GM18507 (cell line): ENCODE results near the gene PAFAH1B2.
"Not testable (repeated sequence)": the region's sequence is repeated elsewhere in the genome, so short reads cannot be mapped to it uniquely, and the experiment has no call there.

Experiments used
- DNase-seq: peaks from one replicate; pipeline ENCODE4 v3.0.0; 2011; ENCODE audit warnings: low read depth; ENCODE audit not compliant: insufficient read length; ENCODE audit errors: extremely low spot score
- FAIRE-seq: peaks from 2 replicates; lab custom pipeline; 2011; peaks lifted over from hg19 to GRCh38; lab: Jason Lieb, UNC

The PAFAH1B2 gene

DNA sequence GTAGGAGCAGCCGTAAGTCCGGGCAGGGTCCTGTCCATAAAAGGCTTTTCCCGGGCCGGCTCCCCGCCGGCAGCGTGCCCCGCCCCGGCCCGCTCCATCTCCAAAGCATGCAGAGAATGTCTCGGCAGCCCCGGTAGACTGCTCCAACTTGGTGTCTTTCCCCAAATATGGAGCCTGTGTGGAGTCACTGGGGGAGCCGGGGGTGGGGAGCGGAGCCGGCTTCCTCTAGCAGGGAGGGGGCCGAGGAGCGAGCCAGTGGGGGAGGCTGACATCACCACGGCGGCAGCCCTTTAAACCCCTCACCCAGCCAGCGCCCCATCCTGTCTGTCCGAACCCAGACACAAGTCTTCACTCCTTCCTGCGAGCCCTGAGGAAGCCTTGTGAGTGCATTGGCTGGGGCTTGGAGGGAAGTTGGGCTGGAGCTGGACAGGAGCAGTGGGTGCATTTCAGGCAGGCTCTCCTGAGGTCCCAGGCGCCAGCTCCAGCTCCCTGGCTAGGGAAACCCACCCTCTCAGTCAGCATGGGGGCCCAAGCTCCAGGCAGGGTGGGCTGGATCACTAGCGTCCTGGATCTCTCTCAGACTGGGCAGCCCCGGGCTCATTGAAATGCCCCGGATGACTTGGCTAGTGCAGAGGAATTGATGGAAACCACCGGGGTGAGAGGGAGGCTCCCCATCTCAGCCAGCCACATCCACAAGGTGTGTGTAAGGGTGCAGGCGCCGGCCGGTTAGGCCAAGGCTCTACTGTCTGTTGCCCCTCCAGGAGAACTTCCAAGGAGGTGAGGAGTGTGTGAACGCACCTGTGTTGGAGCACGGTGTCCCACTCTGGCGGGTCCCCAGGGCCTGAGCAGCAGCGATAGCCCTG lies 55.2 kb downstream of the PAFAH1B2 start, which contains the start of gene TAGLN:
TAGLN (plus strand) TSS at position 318 of the 863 bp plus-strand sequence. CDS start 3,644 bp downstream, outside the sequence.
- DNase-seq: no peak

DNA sequence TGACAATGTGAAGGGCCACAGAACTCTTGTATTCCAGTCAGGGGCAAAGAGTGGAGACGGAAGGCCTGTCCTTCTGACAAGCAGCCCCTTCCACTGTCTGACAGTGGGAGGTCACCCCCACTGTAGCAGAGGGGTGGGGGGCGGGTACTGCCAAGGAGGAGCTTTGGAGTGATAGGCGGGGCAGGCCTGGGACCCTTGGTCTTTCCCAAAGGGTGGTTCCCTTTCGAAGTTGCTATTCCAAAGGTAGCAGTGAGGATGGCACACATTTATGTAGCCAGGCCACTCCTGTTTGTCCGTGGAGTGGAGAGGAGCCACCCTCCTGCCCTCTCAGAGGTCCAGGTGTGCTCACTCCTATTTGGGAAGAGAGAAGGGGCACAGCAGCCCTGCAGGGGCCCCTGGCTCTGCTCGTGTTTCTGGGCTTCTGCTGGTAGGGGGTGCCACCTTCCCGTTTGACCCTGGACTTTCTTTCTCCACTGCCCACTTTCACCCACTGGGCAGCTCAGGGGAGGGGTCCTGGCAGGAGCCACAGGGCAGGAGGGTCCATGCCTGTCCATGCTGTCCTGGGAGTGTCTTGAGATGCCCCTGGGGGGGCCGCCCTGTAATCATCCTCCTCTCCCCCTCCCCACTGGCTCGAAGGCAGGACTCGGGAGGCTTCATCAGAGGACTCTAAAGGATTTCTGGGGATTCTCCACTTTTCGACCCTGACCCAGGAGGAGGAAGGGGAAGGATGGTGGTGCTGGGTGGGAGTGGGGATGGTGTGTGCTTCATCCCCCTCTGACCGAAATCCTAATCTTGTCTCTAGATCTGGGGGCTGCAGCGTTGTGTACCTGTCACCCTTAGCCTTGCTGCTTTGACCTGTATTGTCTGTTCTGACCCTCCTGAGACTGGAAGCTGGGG lies 56.1 kb downstream of the PAFAH1B2 start:
- DNase-seq: no peak
- no peak for FAIRE-seq

More for the DNA sequence above, 55.2 kb downstream of the PAFAH1B2 start, which contains the start of gene TAGLN:
- FAIRE-seq: no peak

DNA sequence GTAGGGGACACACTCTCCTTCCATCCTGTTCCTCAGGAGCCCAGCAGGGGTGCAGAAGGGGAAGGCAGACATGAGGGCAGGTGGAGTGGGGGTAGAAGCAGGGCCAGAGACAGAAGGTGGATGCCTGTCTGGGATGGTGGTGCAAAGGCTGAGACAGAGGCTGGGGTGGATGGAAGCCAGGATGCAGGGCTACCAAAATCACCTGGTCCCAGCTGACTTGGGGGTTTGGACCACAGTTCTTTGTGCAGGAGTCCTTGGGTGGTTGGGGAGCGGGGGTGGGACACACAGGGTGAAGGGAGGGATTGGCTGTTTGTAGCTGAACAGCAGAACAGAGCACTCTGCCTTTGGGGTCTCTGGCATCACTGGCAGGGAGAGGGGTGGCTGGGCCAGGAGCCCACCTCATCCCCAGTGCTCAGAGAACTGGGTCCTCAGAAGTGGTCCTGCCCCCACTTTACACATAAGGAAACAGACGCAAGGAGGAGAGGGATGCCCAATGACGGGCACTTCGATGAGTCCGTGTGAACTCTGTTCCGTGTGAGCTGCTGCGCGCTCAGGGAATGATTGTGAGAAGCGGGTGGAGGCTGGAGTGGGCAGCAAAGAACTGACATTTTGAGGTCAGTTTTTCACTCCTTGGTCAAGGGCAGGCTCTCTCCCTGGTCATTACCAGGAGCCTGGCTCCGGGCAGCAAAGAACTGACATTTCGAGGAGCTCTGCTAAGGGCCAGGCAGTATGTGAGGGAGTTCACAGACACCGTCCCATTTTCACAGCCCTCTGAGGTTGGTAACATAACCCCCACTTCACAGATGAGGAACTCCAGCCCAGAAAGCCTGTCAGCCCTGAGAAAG lies 56.9 kb downstream of the PAFAH1B2 start:
- no peak for FAIRE-seq

DNA sequence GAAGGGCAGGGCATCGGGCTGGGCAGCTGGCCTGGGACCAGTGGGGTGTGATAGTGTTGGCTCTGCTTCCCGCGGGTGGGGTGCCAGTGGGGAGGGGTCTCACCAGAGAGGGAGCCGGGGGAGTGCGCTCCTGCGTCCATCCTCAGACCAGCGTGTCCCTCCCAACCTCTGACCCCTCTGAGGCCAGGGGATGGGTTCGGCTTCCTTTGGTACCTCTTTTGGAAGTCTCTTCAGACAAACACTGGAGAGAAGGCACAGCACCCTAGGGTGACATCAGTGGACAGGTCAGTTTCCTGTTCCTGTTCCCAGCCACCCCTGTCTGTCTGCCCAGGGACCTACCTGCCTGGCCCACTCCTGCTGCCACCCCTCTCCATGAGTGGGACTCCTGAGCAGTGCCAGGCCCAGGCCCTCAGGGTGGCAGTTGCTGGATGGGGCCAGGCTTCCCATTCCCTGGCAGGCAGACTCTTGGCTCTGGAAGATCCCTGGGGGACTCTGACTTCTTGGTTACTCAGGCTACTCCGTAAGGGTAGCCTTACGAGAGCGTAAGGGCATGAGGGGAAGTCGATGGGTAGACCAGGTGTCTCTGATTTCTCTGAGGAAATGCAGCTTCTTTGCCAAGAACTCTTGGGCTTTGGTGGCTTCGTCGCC lies 57.7 kb downstream of the PAFAH1B2 start:
- no peak for FAIRE-seq
- DNase-seq: no peak

More for the DNA sequence above, 56.9 kb downstream of the PAFAH1B2 start:
- DNase-seq: no peak

DNA sequence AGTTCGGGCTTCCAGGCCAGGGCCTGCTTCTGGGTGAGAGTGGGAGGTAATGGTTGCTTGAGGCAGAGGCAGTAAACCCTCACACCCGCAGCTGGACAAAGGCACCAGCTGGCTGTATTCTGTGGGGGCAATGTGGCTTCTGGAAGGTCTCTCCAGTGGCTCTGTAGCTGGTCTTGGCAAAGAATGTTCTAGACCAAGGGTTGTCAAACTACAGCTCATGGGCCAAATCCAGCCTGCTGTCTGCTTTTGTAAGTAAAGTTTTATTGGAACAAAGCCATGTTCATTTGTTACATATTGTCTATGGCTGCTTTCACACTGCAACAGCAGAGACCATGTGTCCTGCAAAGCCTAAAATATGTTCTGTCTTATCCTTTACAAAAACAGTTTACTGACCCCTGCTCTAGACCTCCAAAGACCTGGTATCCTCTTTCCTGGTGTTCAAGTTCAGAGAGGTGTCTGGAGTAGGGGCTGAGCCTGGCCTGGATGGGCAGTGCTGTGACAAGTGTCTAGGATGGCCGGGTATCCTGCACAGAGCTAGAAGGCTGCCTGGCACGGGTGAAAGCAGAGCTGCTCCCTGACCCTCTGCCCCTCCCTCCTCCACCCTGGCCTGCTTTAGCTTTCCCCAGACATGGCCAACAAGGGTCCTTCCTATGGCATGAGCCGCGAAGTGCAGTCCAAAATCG lies 58.4 kb downstream of the PAFAH1B2 start:
- DNase-seq (no peak), FAIRE-seq (no peak)

DNA sequence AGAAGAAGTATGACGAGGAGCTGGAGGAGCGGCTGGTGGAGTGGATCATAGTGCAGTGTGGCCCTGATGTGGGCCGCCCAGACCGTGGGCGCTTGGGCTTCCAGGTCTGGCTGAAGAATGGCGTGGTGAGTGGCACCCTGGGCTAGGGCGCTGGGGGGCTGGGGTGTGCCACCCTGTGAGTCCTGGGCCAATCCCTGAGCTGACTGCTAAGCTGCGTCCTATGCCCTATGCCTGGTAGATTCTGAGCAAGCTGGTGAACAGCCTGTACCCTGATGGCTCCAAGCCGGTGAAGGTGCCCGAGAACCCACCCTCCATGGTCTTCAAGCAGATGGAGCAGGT lies 59.0 kb downstream of the PAFAH1B2 start:
- no peak for DNase-seq
- no peak for FAIRE-seq

DNA sequence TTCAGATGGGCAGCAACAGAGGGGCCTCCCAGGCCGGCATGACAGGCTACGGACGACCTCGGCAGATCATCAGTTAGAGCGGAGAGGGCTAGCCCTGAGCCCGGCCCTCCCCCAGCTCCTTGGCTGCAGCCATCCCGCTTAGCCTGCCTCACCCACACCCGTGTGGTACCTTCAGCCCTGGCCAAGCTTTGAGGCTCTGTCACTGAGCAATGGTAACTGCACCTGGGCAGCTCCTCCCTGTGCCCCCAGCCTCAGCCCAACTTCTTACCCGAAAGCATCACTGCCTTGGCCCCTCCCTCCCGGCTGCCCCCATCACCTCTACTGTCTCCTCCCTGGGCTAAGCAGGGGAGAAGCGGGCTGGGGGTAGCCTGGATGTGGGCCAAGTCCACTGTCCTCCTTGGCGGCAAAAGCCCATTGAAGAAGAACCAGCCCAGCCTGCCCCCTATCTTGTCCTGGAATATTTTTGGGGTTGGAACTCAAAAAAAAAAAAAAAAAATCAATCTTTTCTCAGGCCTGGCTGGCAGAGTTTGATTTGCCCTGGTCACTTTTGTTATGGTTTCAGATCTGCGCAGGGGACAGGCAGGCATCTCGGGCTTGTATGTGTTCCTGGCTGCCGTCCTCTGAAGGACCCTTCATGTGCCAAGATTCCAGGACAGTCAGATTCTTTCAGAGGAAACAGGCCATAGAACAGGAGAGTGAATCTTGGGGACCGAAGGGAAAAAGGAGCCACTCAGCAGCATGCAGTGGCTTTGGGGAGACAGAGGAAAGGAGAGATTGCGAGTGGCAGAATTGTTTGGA lies 60.4 kb downstream of the PAFAH1B2 start:
- FAIRE-seq (no peak), DNase-seq (no peak)

DNA sequence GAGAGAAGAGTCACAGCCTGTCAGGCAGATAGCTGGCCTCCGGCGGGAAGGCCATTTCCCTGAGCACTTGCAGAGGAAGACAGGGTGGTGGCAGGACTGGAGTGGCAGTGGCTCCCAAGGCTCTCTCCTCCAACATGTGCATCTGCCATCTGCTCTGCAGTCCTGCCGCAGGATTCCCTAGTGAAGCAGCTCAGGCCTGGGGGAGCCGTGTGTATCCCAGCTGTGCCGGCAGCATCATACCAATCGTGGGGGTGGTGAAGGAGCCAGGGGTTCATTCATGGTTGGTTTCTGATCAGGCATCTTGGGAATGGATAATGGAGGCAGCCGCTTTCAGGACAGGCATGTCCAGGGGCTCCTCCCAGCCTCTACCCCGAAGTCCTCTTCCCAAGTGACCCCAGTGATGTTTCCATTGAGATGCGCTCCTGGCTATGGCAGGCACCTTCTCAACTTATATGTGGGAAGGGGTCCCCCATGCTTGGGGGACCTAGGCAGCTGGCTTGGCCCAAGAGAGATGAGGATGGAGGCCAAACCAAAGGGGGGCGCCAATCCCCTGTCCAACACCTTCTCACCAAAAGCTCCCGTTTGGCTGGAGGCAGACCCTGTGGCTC lies 61.2 kb downstream of the PAFAH1B2 start:
- FAIRE-seq (no peak), DNase-seq (no peak)

DNA sequence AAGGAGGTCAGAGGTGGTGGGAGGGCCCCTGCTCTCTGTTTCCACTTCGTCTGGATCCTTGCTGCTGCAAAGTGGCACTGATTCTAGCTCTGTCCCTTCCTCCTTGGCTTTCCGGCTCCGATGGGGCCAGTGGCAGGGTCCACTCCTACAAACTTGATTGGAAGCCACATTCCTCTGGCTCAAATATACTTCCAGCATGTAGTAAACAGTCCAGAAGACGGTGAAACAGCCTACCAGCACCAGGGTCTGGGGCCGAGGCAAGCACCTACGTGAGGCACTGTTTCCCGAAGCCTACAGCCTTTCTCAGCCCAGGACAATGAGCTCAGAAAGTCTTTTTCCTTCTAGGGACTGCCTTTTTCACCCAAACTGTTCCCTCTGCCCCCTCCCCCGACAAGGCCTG lies 62.0 kb downstream of the PAFAH1B2 start:
- DNase-seq, FAIRE-seq: not testable (repeated sequence)

DNA sequence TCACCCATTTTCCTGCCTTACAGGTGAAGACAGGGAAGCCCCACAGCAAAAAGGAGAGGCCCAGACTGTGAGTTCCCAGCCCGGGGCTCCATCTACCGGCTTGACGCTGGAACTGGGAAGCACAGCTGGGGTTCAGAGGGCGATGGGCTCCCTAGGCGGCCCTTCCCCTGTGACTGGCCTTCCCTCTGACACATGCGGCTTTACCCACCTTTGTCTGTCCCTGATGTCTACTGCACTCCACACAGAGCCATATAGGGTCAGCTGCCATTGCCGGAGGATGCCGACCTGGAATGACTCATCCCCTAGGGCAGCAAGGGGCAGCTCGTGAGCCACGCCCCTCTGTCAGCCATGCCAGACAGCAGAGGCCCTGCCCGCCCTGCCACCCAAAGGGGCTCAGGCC lies 62.8 kb downstream of the PAFAH1B2 start:
- not testable (repeated sequence) for DNase-seq, FAIRE-seq

DNA sequence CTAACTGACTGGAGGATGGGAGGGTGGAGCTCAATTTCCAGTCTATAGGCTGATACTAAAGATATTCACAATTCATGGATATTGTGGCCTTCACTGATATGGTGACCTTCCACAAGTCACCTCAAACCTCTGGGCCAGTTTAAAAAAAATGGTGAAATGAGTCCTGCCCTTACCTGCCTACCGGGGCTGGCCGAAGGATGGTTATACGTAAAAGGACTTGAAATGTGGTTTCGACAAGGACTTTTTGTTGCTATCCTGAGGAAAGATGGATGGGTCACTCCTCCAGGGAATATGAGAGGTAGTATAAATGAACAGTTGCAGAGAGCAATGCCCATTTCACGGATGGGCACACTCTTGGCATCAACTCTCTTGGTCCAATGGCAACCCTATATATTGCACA lies 63.4 kb downstream of the PAFAH1B2 start:
- DNase-seq, FAIRE-seq: not testable (repeated sequence)

DNA sequence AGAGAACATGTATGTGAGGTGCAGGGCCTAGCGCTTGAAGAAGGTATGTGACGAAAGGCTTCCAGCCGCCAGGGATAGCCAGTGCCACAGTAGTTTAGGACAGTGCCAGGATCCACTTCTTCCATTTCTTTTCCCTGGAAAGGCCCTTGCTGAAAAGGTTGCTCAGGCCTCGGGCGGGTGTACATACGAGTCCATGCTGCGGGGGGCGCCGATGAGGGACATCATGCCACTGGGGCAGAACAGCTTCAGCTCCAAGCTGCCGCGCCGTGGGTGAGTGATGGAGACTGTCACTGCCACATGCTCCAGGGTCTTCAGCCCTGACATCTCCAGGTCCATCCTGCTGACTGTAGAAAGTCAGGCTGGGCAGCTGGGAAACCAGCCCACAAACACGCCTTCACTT lies 64.6 kb downstream of the PAFAH1B2 start:
- not testable (repeated sequence) for DNase-seq, FAIRE-seq

DNA sequence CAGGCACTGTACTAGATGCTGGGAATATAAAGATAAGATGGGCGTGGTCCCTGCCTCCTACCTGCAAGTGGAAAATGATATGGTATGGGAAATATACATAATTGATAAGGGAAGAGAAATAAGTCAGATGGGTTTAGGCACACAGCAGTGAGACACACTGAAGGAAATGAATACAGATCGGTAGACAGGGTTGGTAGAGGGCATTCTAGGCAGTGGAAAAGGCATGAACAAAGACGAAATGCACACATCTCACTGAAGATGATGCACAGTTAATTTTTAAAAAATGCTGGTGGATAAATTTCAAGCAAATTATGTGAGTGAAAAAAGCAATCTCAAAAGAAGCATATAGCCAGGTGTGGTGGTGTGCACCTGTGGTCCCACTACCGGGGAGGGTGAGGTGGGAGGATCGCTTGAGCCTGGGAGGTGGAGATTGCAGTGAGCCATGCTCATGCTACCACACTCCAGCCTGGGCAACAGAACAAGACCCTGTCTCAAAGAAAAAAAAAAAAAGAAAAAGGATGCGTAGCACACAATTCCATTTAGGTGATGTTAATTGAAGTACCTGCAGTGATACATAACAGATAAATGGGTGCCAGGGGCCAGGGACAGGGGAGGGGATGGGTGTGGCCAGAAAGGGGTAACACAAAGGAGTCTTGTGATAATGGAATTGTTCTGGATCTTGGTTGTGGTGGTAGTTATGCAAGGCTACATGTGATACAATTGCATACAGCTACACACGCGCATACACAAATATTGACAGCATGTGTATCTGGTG lies 65.5 kb downstream of the PAFAH1B2 start:
- FAIRE-seq, DNase-seq: not testable (repeated sequence)

DNA sequence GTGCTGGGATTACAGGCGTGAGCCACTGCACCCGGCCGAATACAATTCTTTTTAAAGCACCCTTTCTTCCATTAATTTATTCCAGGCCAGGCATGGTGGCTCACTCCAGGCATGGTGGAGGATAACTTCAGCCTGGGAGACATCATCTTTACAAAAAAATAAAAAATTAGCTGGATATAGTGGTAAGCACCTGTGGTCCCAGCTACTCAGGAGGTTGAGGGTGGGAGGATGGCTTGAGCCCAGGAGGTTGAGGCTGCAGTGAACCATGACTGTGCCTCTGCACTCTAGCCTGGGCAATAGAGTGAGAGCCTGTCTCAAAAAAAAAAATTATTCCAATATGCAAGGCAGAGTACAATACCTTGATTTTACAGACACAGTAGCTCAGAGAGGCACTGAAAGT lies 66.5 kb downstream of the PAFAH1B2 start:
- no peak for DNase-seq
- no peak for FAIRE-seq

DNA sequence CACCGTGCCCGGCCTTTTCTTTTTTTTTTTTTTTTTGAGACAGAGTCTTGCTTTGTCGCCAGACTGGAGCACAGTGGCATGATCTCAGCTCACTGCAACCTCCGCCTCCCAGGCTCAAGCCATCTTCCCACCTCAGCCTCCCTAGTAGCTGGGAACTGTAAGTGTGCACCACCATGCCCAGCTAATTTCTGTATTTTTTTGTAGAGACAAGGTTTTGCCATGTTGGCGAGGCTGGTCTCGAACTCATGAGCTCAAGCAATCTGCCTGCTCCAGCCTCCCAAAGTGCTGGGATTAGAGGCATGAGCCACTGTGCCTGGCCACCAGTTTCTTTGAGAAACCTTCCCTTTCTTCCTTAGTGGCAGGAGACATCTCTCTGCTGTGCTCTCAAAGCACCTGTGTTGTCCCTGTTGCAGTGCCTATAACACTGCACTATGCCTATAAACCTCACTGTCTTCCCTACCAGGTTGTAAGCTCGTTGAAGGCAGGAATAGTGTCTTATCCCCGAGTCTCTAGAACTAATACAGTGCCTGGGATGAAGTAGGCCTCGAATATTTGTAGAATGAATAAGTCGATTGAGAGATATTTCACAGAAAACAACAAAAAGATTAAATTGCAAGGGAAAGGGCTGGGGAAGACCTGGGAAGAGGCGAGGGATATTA lies 68.7 kb downstream of the PAFAH1B2 start:
- no peak for FAIRE-seq
- no peak for DNase-seq
